GM12892 (cell line): ENCODE measurements around the gene LUC7L.

Source experiments
- POLR2A ChIP-seq: IDR thresholded peaks from 2 replicates; pipeline ENCODE4 v1.6.1; 2011; ENCODE audit warnings: low read depth, low read length, control low read depth
- TAF1 ChIP-seq: IDR thresholded peaks from 2 replicates; pipeline ENCODE4 v1.6.1; 2011; ENCODE audit warnings: low read depth, mild to moderate bottlenecking, control low read depth, low read length, borderline replicate concordance

DNA sequence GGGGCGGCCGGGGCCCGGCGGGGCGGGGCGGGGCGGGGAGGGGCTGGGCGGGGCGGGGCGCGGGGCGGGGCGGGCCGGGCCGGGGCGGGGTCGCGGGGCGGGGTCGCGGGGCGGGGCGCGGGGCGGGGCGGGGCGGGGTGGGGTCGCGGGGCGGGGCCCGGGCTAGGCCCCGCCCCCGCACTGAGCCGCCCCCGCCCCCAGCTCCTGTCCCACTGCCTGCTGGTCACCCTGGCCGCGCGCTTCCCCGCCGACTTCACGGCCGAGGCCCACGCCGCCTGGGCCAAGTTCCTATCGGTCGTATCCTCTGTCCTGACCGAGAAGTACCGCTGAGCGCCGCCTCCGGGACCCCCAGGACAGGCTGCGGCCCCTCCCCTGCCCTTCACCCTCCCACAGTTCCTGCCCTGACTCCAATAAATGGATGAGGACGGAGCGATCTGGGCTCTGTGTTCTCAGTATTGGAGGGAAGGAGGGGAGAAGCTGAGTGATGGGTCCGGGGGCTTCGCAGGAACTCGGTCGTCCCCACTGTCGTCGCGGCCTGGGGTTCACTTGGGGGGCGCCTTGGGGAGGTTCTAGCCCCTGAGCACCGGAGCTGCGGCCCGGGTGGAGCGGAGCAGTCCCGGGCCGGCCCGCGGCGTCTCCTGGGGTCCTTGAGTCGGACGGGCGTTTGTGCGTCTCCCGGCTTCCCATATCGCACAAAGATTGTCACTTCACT, 64.3 kb downstream of the LUC7L start:
- TF ChIP-seq POLR2A (no peak), TAF1 (no peak)
